ENCODE results near the gene CCNB2. TPM values are rescaled to one million over a fixed set of nuclear protein-coding genes. Genes with fewer than 3 reads are reported as not detected.
A peak's percentile ranks its signal among the peaks of the same experiment; 100 is the strongest.
"Not testable (repeated sequence)": the region's sequence is repeated elsewhere in the genome, so short reads cannot be mapped to it uniquely, and the experiment has no call there.

CCNB2 gene
- total RNA-seq, 1 experiment from 2014 or later: 307 TPM

DNA sequence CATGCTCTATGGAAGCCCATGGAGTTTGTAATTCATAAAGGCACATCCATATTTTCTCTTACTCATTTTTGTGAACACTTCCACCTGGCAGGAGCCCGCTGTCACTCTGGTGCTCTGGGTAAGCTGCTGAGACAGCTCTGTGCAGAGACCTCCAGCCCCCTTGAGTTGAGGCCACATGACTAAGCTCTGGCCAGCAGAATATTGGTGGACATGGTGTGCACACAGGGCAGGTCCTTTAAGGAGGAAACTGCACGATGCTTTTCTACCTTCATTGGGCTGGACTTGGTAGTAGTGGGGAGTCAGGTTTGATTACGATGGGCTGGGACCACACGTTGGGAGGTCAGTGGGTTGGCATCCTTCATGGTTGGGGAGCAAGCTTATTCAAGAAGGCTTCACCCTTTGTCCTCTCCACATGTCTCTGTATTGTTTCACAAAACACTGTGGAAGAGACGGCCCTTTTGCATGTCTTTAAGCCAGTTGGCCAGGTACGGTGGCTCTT is 29.0 kb downstream of the CCNB2 start:
- DNase-seq (ENCODE audit: low read depth): no peak

DNA sequence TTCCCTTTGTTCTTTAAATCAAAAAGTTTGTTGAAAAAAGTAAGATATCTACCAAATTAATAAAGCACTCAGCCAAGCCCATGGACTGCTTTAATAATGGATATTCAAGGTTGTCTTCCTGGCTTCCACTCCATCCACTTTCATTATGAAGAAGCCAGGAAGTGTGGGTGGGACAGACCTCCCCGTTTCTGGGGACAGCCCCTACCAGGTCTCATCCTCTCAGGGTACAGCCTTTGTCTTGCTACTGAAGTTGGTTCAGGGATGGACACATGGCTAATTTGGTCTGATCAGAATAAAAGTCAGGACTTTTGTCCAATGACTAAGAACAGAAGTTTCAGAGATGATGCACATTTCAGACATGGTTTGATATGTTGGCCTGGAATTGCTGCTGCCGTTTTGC is 32.6 kb downstream of the CCNB2 start:
- DNase-seq (ENCODE audit: low read depth): no peak

DNA sequence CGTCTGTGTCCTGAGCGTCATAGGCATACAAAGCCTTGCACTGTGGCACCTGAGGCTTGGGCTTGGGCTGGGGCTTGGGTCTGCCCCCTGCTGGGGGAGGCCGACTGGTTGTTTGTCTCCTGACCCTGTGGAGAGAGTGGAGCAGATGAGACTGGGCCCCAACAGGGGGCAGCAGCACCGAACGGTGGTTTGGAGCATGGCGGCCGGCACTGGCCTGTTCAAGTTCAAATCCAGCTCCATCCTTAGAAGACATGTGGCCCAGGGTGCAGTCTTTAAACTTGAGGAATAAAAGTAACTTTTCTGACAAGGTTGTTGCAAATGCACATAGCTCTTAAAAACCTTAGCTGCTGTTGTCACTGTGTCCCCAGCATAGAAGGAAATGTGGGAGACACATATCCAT is 33.3 kb downstream of the CCNB2 start:
- DNase-seq (ENCODE audit: low read depth): peak; percentile 59

DNA sequence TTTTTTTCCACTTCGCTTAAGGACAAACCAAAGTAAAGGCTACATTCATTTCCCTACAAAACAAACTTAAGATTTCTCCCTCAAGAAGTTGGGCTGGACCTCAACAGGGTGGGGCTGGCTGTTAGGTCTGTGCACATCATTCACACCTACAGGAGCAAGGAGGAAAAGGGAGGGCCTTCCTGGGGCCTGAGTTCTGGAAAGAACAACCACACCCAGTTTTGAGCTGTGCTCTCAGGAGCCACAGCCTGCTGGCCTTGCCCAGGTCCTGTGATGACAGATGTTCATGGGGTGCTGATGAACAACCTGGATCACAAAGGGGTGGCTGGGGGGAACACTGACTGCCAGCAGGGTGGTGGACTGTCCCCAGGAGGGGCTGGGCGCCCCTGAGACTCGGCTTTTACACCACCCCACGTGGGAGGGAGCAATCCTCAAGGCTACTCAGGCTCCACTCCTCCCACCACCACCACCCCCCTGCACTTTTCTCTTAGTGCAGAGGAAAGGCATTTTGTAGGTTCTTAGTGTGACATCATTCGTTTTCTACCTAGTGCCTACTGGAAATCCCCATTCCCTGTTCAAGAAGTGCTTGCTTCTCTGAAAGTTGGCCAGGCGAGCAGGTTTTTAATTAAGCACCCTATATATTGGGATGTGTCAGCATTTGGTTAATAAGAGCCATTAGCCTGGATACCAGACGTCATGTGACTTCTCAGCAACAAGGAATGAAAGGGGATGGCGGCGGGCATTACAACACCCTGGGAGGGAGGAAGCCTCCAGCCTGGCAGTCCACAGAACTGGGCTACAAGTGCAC is 35.7 kb downstream of the CCNB2 start:
- no peak for DNase-seq (ENCODE audit: low read depth)

DNA sequence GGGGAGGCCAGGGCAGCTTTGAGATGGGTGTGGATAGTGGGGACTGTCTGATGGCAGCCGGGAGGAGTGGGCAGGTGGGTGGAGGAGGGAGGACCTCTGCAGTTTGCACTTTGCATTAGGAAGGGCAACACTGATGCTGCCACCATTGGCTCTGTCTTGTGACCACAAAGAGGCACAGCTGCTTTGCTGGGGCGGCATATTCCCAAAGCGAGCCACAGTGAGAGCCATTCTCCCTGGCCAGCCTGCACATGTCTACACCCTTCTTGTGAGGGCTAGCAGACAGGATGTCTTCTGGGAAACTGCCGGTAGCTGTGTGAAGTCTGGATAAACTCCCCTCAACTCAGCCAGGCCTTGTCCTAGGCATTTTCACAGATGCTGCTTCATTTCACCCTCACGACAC is 38.3 kb downstream of the CCNB2 start:
- no peak for DNase-seq (ENCODE audit: low read depth)

DNA sequence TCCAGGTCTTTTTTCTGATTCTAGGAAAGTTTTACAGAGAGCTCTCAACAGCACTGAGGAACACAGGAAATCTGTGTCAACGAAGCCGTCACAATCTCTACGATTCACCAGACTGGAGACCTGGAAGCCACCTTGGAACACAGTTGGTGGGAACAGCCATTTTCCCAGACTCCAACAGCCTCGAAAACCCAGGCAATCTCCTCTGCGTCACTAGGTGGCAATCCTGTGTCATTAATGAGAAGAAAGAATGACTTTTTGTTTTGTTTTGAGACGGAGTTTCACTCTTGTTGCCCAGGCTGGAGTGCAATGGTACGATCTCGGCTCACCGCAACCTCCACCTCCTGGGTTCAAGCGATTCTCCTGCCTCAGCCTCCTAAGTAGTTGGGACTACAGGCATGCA is 39.6 kb downstream of the CCNB2 start:
- DNase-seq (ENCODE audit: low read depth): peak; percentile 13

DNA sequence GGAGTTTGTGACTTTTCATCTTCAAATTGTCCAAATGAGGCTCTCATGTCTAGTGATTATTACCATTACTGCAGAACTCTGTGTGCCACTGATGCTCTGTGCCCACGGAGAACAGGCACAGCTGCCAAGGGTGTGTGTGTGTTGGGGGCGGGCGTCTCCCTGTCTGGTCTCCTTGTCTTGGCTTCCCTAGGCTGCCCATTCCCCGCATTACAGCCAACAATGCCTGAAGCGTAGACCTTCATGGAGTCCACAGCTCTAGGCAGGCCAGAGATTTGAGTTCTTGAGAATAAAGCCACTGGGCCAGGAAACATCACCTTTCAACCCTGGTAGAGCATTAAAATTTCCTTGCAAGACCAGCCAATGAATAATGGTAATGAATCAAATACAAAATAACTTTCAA is 42.7 kb downstream of the CCNB2 start:
- DNase-seq (ENCODE audit: low read depth): no peak

DNA sequence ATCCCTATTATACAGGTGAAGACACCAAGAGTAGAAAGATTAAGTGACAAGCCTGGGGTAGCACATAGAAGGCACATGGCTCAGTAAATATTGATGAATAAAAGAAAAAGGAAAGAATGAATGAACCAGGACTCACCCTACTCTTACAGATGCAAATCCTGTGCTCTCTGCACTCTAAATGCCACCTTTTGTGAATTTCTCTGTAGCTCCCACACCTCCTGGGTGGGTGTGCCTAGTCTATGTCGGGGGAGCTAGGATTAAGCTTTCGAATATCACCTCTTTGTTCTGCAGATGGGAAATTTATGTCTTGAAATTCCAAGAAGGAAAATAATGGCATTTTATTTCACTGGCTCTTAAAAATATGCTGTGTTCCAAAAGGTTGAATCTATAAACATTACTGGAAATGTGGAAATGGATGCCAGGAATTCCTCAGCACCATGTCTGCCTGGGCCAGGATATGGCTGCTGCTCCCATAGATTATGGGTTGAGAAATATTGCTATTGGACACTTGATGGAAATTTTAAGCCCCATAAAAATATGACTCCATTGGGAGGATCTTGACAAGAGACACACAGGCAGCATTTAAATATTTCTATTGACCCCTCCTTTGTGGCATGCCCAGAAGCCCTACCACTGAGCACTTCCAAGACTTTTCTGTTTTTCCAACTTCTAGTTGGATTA is 43.3 kb downstream of the CCNB2 start:
- DNase-seq (ENCODE audit: low read depth): no peak

DNA sequence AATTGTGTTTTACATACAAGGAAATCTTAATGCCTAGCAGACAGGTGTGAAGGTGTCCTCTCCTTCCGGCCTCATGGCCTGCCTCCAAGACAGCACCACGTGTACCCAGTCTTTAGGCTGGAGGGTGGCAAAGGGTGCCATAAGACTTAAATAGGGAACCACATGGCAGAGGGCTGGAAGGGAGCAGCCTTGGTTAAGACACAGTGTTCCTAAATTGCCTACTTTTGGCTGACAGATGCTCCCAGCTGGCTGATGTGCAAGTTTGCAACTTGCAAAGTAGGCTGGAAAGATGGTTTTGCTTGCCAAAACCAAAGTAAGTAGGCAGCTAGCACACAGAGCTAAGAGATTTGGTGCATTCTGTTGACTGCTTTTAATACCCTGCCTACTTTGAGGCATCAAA is 45.2 kb downstream of the CCNB2 start:
- DNase-seq (ENCODE audit: low read depth): no peak

DNA sequence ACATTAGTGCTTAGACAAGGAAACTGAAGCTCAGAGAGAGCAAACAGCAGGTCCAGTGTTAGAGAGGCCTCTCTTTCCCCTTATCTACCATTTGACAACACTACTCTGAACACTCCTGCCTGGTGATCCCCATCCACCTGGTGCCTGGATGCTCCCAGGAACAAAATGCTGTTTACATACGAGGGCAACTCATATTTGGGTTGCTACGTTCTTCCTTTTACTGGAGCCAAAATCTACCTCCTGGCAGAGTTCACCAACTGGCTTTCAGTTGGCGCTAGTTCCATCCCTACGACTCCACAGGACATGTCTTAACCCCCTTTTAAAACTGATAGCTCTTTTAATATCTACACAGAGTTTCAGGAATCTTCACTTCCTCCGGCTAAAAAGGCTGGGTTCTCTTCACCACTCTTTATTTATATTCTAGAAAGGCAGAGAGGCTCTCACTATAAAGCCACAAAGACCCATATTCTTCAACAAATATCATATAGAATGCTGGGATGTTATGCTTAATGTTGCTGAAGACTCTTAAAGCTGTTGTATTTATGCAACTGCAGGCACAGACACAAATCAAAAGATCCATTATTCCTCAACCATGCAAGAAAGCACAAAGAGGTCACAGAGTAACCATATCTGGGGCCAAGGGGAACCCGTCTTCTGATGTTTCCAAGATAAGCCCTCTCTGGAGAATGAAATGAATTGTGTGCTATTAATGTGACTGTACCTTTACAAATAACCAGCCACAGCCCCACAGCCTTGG is 47.9 kb downstream of the CCNB2 start:
- no peak for DNase-seq (ENCODE audit: low read depth)

DNA sequence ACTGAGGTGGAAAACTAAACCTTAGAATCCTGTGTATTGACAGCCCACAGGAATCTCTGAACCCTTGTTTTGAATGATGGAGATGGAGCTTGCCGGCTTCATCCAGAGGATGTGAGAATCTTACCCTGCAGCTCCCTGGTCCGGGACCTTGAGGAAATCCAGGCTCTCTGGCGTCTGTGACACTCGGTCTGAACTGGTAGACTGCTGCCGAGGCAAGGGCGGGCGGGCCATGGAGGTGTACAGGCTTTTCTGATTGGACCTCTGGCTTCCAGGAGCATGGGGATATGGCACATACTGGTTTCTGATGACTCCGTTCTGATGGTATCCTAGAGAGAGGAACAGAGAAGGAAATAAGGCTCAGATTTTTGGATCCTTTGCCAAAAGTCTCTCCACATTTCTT is 48.5 kb downstream of the CCNB2 start:
- DNase-seq (ENCODE audit: low read depth): no peak

DNA sequence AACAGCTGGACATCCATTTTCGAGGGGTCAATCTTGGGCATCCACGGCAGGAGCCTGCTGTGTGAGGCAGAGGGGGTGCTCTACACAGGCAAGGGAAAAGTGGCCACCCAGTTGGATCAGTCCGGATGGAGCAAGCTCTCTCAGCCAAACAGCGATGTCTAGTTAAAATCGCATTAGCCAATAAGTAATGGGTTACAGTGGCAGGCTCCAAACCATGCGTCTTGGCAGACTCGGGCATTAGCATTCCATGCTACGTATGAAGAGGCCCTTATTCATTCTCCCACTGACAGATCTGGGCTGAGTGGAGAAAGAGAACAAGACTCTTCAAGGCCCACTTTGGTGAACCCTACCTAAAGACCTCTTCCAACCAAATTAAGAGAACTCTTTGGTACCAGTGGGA is 49.3 kb downstream of the CCNB2 start:
- DNase-seq (ENCODE audit: low read depth): no peak

DNA sequence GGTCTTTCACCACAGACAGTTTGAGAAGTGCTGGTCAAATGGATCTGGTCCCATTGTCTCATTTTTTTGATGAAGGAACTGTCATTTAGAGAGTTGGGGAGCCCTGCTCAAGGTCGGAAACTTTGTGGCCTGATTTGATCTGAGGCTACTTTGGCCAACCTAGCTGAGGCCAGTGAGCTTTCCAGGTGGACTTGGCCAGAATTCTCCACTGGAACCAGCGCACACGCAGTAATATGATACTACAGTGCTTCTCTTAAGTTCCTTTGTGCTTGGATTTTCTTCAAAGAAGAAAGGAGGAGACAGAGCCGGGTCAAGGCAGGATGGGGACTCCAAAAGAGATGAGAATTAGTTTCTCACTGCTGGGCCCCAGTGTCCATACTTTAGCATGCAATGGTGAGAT is 50.5 kb downstream of the CCNB2 start:
- DNase-seq (ENCODE audit: low read depth): no peak

DNA sequence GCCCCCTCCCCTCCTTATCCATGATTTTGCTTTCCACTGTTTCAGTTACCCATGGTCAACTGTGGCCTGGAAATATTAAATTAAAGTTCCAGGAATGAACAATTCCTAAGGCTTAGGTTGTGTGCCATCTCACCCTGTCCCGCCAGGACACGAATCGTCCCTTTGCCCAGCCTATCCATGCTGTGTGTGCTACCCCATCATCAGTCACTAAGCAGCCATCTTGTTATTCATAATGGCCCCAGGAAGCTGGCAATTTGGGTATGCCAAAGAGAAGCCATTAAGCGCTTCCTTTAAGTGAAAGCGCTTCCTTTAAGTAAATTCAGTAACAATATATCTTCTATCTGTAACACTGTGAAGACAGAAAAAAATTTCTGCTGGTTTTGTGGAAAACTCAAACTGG is 52.5 kb downstream of the CCNB2 start:
- no peak for DNase-seq (ENCODE audit: low read depth)

DNA sequence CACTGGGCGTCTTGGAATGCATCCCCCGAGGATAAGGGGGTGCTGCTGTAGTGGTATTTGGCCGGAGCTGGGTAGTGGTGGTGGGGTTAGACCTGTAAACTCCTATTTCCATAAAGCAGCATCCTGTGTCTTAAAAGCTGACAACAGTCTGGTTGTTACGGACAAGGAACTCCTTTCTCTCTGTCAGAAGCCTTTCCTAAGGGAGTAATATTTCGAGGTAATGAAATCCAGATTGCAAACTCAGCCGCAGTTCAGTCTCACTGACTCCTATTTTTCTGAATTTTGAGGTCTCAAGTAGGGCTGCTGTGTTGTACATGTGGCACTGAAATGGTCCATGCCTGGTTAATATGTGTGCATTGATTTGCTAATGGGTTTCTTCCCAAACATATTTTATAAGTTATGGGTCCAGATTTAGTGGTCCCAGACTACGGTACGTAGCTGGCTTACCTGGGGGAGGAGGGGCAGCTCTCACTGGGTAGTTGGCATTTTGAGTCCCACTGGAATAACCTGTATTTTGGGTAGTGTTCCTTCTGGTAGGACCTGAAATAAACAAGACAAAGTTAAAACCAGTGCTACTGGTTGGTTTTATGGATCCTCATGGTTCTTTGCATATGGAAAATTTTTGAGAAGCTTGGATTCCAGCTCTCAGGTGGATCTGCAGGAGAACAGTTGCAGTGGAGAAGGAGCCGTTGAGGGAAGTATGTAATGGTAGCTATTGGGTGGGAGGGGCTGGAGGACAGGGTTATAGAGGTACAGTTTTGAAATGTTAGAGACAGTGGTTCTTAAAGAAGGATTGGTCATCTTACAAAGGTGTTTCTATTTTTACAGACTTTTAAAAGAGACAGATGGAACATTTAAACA is 53.1 kb downstream of the CCNB2 start:
- DNase-seq (ENCODE audit: low read depth): no peak

DNA sequence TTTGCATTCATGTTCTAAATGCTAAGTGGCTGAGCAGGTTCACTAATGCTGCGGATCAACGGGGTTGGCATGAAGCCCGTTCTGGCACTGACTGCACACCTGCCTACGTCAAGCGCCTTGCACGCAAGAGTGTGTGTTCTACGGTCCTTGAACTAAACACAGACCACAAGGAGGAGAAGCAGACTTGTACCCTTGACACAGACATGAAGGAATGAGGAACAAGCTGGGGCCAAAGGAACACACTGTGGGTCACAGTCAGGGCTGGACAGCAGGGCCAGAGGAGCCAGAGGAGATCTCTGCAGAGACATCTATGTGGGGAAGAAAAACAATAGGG is 53.7 kb downstream of the CCNB2 start:
- DNase-seq (ENCODE audit: low read depth): no peak

DNA sequence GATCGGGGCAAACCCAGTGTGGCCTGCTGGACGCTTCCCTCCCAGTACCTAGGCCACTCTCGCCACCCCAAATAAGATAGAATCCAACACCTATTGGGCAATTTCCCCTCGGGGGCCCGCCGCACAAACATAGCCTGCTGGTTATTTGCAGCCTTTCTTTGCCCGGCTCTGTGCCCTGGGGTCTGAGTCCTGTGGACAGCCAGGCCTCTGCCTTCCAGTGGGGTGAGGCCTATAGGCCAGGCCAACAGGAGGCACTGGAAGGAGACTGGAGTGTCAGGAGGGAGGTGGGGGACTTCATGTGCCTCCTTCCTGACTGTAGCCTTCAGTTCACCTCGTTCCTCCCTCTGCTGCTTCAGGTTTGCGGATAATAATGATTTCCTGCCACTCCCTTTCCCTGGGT is 54.3 kb downstream of the CCNB2 start:
- no peak for DNase-seq (ENCODE audit: low read depth)

DNA sequence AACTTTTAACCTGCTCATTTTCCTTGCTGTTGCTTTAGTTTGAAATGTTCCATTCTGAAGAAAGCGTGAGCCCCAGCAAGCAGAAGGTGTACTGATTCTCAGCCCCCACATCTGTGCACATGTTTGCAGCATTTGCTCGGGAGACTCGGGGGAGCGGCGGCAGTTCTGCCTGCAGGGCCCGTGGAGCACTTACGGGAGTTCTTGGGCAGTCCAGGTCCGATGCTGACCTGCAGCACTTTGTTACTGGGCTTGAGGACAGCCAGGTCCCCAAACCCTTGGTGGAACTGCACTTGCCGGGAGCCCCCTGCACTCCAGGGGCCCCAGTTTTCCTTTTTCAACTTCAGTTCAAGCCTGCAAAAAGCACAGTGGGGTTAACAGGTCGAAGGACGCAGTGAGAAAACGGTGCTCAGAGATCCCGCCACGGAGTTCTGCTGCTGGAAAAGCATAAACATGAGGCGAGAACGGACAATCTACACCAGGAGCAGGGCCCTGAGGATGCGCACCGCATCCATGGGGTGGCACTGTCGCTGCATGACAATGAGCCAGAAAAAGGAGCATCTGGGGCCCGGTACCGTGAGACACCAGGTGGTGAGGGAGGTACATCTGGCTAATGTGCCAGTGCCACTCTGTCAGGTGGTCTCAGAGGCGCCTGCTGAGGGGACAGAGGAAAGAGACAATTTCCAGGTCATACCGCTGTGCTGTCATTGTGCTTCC is 56.1 kb downstream of the CCNB2 start:
- DNase-seq (ENCODE audit: low read depth): no peak

DNA sequence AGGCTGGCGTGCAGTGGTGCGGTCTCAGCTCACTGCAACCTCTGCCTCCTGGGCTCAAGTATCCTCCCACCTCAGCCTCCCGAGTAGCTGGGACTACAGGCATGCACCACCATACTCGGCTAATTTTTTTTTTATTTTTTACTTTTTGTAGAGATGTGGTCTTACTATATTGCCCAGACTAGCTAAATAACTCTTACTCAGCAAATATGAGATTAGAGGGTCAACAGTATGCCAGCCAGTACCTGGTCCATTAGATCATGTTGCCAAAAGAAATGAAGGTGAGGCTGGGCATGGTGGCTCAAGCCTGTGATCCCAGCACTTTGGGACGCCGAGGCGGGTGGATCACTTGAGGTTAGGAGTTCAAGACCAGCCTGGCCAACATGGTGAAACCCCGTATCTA is 57.1 kb downstream of the CCNB2 start:
- not testable (repeated sequence) for DNase-seq (ENCODE audit: low read depth)

DNA sequence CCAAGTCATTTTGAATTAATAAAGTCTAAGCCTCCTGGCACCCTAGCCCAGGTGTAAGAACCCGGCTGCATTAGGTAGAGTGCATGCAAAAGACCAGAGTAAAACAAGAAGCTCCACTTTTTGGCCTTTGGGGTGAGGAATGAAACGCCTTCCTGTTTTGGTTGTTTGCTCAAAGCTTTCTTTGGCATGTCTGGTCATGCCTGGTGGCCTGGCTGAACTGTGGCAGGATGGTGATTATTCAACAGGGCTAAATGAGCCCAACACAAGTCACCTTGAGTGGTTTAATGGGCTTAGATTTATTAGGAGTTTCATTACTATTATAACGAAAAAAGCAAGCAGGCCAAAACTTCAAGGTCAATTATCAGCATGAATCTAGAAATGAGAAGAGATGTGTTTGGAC is 60.8 kb downstream of the CCNB2 start:
- DNase-seq (ENCODE audit: low read depth): no peak

DNA sequence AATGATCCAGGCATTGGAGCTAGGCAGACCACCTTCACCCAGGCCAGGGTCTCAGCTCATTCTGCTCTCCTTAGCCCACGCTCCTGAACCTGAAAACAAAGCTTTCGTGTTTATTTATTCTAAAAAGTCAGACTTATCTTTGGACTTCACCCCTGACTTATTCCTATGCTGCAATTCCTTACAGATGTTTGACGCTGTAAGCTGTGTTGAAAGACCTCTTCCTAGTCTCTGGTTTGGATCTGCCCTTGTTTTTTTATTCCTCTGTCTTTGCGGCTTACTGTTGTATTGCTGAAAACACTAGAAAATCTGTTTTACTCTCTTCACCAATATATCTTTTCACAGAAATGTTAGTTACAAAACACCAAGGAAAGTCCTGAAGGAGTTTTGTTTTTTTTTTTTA is 61.2 kb downstream of the CCNB2 start:
- DNase-seq (ENCODE audit: low read depth): no peak

Measured in RPMI7951 (cell line).